Liver (tissue), 9 donors: ENCODE measurements around the gene CSNK1G3. TPM values are rescaled to one million over a fixed set of nuclear protein-coding genes. Genes with fewer than 3 reads are reported as not detected.

Experiments
- DNase-seq: peaks from one replicate; pipeline ENCODE4 v3.0.0-alpha.2; 2017; ENCODE audit warnings: low spot score
- H3K27ac ChIP-seq, 2 donors: one replicate each; pipeline ENCODE4 v1.7.0; 2013; ENCODE audit warnings: inconsistent platforms in 2 of 2, low read length in 2 of 2, control low read depth in 1 of 2, low read depth in 1 of 2, mild to moderate bottlenecking in 1 of 2
- H3K27me3 ChIP-seq, 4 donors: one replicate each; pipeline versions ENCODE4 v1.6.1 to v1.7.0; 2013; ENCODE audit warnings: low read length in 3 of 4, inconsistent platforms in 1 of 4, mild to moderate bottlenecking in 1 of 4, moderate library complexity in 1 of 4; ENCODE audit not compliant: control insufficient read depth in 4 of 4, insufficient read depth in 4 of 4
- H3K36me3 ChIP-seq, 4 donors: one replicate each; pipeline versions ENCODE4 v1.6.1 to v1.7.0; 2013; ENCODE audit warnings: low read length in 3 of 4, mild to moderate bottlenecking in 3 of 4, low read depth in 1 of 4, moderate library complexity in 1 of 4; ENCODE audit not compliant: control insufficient read depth in 4 of 4, insufficient read depth in 3 of 4
- H3K4me1 ChIP-seq, 4 donors: one replicate each; pipeline versions ENCODE4 v1.6.1 to v1.7.0; 2013; ENCODE audit warnings: low read length in 3 of 4, mild to moderate bottlenecking in 3 of 4, moderate library complexity in 1 of 4; ENCODE audit not compliant: control insufficient read depth in 4 of 4, insufficient read depth in 4 of 4
- H3K4me3 ChIP-seq, 3 donors: one replicate each; pipeline versions ENCODE4 v1.6.1 to v1.7.0; 2013; ENCODE audit warnings: low read length in 3 of 3, control low read depth in 1 of 3, low read depth in 1 of 3, mild to moderate bottlenecking in 1 of 3
- H3K9ac ChIP-seq, 2 donors: one replicate each; pipeline ENCODE4 v1.7.0; 2013; ENCODE audit warnings: low read length in 2 of 2, mild to moderate bottlenecking in 2 of 2, moderate library complexity in 2 of 2, control low read depth in 1 of 2, low read depth in 1 of 2
- H3K9me3 ChIP-seq, 4 donors: one replicate each; pipeline versions ENCODE4 v1.6.1 to v1.7.0; 2013; ENCODE audit warnings: low read length in 3 of 4; ENCODE audit not compliant: control insufficient read depth in 4 of 4
- ATF3 ChIP-seq: IDR thresholded peaks from 2 replicates; pipeline ENCODE4 v1.6.1; 2016; ENCODE audit warnings: antibody characterized with exemption
- CTCF ChIP-seq: fragments of 150-350 bp; IDR thresholded peaks from 2 replicates; pipeline ENCODE4 v1.5.1; 2017; ENCODE audit warnings: improper control_type of control experiment, low read depth, low read length; ENCODE audit not compliant: missing input control
- EGR1 ChIP-seq, 2 donors: IDR thresholded peaks; 2 replicates each; pipeline ENCODE4 v1.6.1; 2016 to 2018; ENCODE audit warnings: antibody characterized with exemption in 2 of 2, low read depth in 2 of 2
- FOXA1 ChIP-seq: IDR thresholded peaks from 2 replicates; pipeline ENCODE4 v1.6.1; 2016; ENCODE audit warnings: antibody characterized with exemption
- FOXA2 ChIP-seq: IDR thresholded peaks from 2 replicates; pipeline ENCODE4 v1.6.1; 2016; ENCODE audit warnings: antibody characterized with exemption
- GABPA ChIP-seq, 2 donors: IDR thresholded peaks in 1 of 2; conservative IDR thresholded peaks in 1 of 2; 2 replicates each; pipeline ENCODE4 v1.6.1; 2016; ENCODE audit warnings: antibody characterized with exemption in 2 of 2, mild to moderate bottlenecking in 1 of 2, moderate library complexity in 1 of 2
- HNF4A ChIP-seq, 2 donors: conservative IDR thresholded peaks; 2 replicates each; pipeline ENCODE4 v1.6.1; 2016; ENCODE audit warnings: antibody characterized with exemption in 2 of 2, mild to moderate bottlenecking in 2 of 2
- HNF4G ChIP-seq: IDR thresholded peaks from 2 replicates; pipeline ENCODE4 v1.6.1; 2016; ENCODE audit warnings: antibody characterized with exemption
- JUND ChIP-seq, 2 donors: IDR thresholded peaks; 2 replicates each; pipeline ENCODE4 v1.6.1; 2016; ENCODE audit warnings: antibody characterized with exemption in 2 of 2
- MAX ChIP-seq: IDR thresholded peaks from 2 replicates; pipeline ENCODE4 v1.6.1; 2016; ENCODE audit warnings: antibody characterized with exemption
- NR2F2 ChIP-seq: IDR thresholded peaks from 2 replicates; pipeline ENCODE4 v1.6.1; 2016; ENCODE audit warnings: antibody characterized with exemption
- RAD21 ChIP-seq, 2 donors: IDR thresholded peaks; 2 replicates each; pipeline ENCODE4 v1.6.1; 2016; ENCODE audit warnings: antibody characterized with exemption in 2 of 2, mild to moderate bottlenecking in 2 of 2
- REST ChIP-seq: IDR thresholded peaks from 2 replicates; pipeline ENCODE4 v1.6.1; 2016; ENCODE audit warnings: antibody characterized with exemption, mild to moderate bottlenecking
- RXRA ChIP-seq, 2 donors: IDR thresholded peaks; 2 replicates each; pipeline ENCODE4 v1.6.1; 2017 to 2018; ENCODE audit warnings: antibody characterized with exemption in 2 of 2, mild to moderate bottlenecking in 1 of 2
- SP1 ChIP-seq: IDR thresholded peaks from 2 replicates; pipeline ENCODE4 v1.6.1; 2018; ENCODE audit warnings: antibody characterized with exemption, mild to moderate bottlenecking
- TAF1 ChIP-seq: conservative IDR thresholded peaks from 2 replicates; pipeline ENCODE4 v1.6.1; 2016; ENCODE audit warnings: antibody characterized with exemption, mild to moderate bottlenecking
- YY1 ChIP-seq: IDR thresholded peaks from 2 replicates; pipeline ENCODE4 v1.6.1; 2016; ENCODE audit warnings: antibody characterized with exemption, mild to moderate bottlenecking
- ZBTB33 ChIP-seq: IDR thresholded peaks from 2 replicates; pipeline ENCODE4 v1.6.1; 2016; ENCODE audit warnings: antibody characterized with exemption
- WGBS: extraction: QIAGEN DNeasy Blood & Tissue Kit; methylation state at CpG from one replicate; pipeline ENCODE4 v1.1.7; 2013; 5-methylcytosine and 5-hydroxymethylcytosine counted together
- polyA plus RNA-seq, 2 donors: library from polyadenylated mRNA; stranded (reverse) in 1 of 2; unstranded in 1 of 2; fragments of 200-250 nt in 1 of 2; fragments of >200 nt in 1 of 2; fragmentation: Nextera tagmentation in 1 of 2; extraction: Ambion mirVana in 1 of 2; gene quantifications; one replicate each; pipeline versions ENCODE4 v1.2.1 to v1.2.3, GENCODE V29; 2013 to 2015
- total RNA-seq, 2 donors: library from RNA; depleted of rRNA; stranded (reverse); fragments of >200 nt; gene quantifications; one replicate each; pipeline ENCODE4 v1.2.3, GENCODE V29; 2014
- donor health status: healthy.
- donor health status: healthy.
- donor health status: healthy.
- donor health status: healthy.
- donor health status: healthy.

Gene CSNK1G3
- total and polyA plus RNA-seq, 4 donors: 6.8 to 28.9 (median 15.4) TPM

GRCh38 chr5:123471385-123471784, 40.6 kb upstream of the CSNK1G3 start:
- no peak overlapping the region for H3K4me3 ChIP-seq
- no peak for DNase-seq
- no peaks in the 10 kb centered on the region for H3K4me1 ChIP-seq
- peaks cover 0 to 2% (median 0%) of the 10 kb centered on the region in 4 donors for H3K9me3 ChIP-seq
- H3K27me3 ChIP-seq: no peaks in the 10 kb centered on the region
- no peaks in the 10 kb centered on the region for H3K36me3 ChIP-seq
- H3K9ac ChIP-seq: no peak overlapping the region
- no peak for TF ChIP-seq ZBTB33
- no peak for TF ChIP-seq CTCF
- TF ChIP-seq NR2F2: no peak
- no peak for TF ChIP-seq HNF4A (conservative IDR thresholded peaks at IDR 0.05)
- TF ChIP-seq SP1: no peak
- TF ChIP-seq EGR1 (IDR thresholded peaks at IDR 0.05; ENCODE audit: low read depth in 2 of 2): no peak
- no peak for TF ChIP-seq RAD21 (IDR thresholded peaks at IDR 0.05)
- TF ChIP-seq JUND (IDR thresholded peaks at IDR 0.05): no peak
- TF ChIP-seq FOXA1: no peak
- no peak for TF ChIP-seq TAF1
- no peak for TF ChIP-seq FOXA2
- no peak for TF ChIP-seq YY1
- TF ChIP-seq HNF4G: no peak
- no peak for TF ChIP-seq RXRA (IDR thresholded peaks at IDR 0.05)
- TF ChIP-seq GABPA (IDR thresholded peaks at IDR 0.05 in 1 of 2, conservative IDR thresholded peaks at IDR 0.05 in 1 of 2): no peak
- TF ChIP-seq ATF3: no peak
- TF ChIP-seq REST: no peak
- no peak for TF ChIP-seq MAX
- 91% methylated on average over 3 of the region's 3 CpGs for WGBS
- H3K27ac ChIP-seq: no peak overlapping the region
